Measurements from ENCODE around the gene FTO. TPM values are rescaled to one million over a fixed set of nuclear protein-coding genes. Genes with fewer than 3 reads are reported as not detected.

Gene FTO
- total and polyA plus RNA-seq, 5 donors from 2014 or later: 58.6 to 97.6 (median 93.4) TPM

- ATAC-seq (ENCODE audit: low read depth in 2 of 2): no peak
- no peak for DNase-seq
- Histone ChIP-seq H3K36me3 (ENCODE audit: control insufficient read depth, insufficient read depth, low read length) (no peaks in the 10 kb centered on the region), H3K4me1 (ENCODE audit: control insufficient read depth, insufficient read depth, low read length, poor library complexity, severe bottlenecking) (peaks cover 6% of the 10 kb centered on the region), H3K9me3 (ENCODE audit: control insufficient read depth in 2 of 2, low read length in 2 of 2) (no peaks in the 10 kb centered on the region), H3K4me3 (ENCODE audit: low read depth, low read length) (no peak overlapping the region), H3K27me3 (ENCODE audit: control insufficient read depth, insufficient read depth, low read length) (no peaks in the 10 kb centered on the region), H3K27ac (ENCODE audit: insufficient read depth, low read length, poor library complexity, severe bottlenecking) (no peak overlapping the region)
- Mint-ChIP-seq H3K4me1 (peaks cover 10 to 35% (median 26%) of the 10 kb centered on the region in 4 donors), H3K27me3 (no peaks in the 10 kb centered on the region), H3K4me3 (no peak overlapping the region), H3K27ac (no peak overlapping the region), H3K36me3 (peaks cover 4% of the 10 kb centered on the region), H3K9me3 (no peaks in the 10 kb centered on the region)
Observed at GRCh38 chr16:53915452-53916160, 211.7 kb downstream of the FTO start.

DNA sequence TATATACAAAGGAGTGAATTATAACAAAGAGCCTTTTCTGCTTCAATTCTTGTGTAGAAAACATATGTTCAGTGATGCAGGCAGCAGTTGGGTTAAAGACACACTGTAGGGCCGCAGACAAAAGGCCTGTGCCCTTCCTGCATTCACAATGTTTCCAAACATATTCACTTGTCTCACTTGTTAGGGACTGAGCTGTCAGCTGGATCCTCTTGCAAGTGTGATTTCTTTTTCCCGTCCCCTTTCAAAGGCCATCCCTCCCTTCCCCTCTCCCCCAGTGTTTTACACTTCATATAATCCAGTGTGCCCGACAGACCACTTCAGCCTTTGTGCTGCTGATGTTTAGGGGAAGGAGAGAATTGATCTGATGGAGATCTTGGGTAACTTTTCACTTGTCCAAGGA is 217.0 kb downstream of the FTO start:
- no peaks in the 10 kb centered on the region for H3K4me1 ChIP-seq (ENCODE audit: control insufficient read depth, insufficient read depth, low read length, poor library complexity, severe bottlenecking)
- peaks cover 0 to 18% (median 2%) of the 10 kb centered on the region in 4 donors for H3K4me1 Mint-ChIP-seq
- no peaks in the 10 kb centered on the region for H3K9me3 Mint-ChIP-seq
- H3K4me3 Mint-ChIP-seq: no peak overlapping the region
- H3K36me3 Mint-ChIP-seq: peaks cover 11% of the 10 kb centered on the region
- no peak overlapping the region for H3K4me3 ChIP-seq (ENCODE audit: low read depth, low read length)
- no peaks in the 10 kb centered on the region for H3K27me3 ChIP-seq (ENCODE audit: control insufficient read depth, insufficient read depth, low read length)
- DNase-seq (no peak), ATAC-seq (ENCODE audit: low read depth in 2 of 2) (no peak)
- H3K27ac Mint-ChIP-seq: peak overlapping the region in 1 of 3 donors; percentile 26
- H3K9me3 ChIP-seq (ENCODE audit: control insufficient read depth in 2 of 2, low read length in 2 of 2): no peaks in the 10 kb centered on the region
- no peaks in the 10 kb centered on the region for H3K27me3 Mint-ChIP-seq
- H3K27ac ChIP-seq (ENCODE audit: insufficient read depth, low read length, poor library complexity, severe bottlenecking): no peak overlapping the region
- no peaks in the 10 kb centered on the region for H3K36me3 ChIP-seq (ENCODE audit: control insufficient read depth, insufficient read depth, low read length)

GRCh38 chr16:53922067-53922806 is 218.3 kb downstream of the FTO start:
- no peaks in the 10 kb centered on the region for H3K36me3 ChIP-seq (ENCODE audit: control insufficient read depth, insufficient read depth, low read length)
- H3K27ac Mint-ChIP-seq: no peak overlapping the region
- no peaks in the 10 kb centered on the region for H3K27me3 ChIP-seq (ENCODE audit: control insufficient read depth, insufficient read depth, low read length)
- H3K4me1 ChIP-seq (ENCODE audit: control insufficient read depth, insufficient read depth, low read length, poor library complexity, severe bottlenecking): no peaks in the 10 kb centered on the region
- no peaks in the 10 kb centered on the region for H3K9me3 Mint-ChIP-seq
- no peaks in the 10 kb centered on the region for H3K9me3 ChIP-seq (ENCODE audit: control insufficient read depth in 2 of 2, low read length in 2 of 2)
- DNase-seq: no peak
- no peaks in the 10 kb centered on the region for H3K27me3 Mint-ChIP-seq
- no peak overlapping the region for H3K4me3 Mint-ChIP-seq
- peaks cover 0 to 14% (median 2%) of the 10 kb centered on the region in 4 donors for H3K4me1 Mint-ChIP-seq
- H3K27ac ChIP-seq (ENCODE audit: insufficient read depth, low read length, poor library complexity, severe bottlenecking): no peak overlapping the region
- H3K36me3 Mint-ChIP-seq: peaks cover 6% of the 10 kb centered on the region
- ATAC-seq (ENCODE audit: low read depth in 2 of 2): no peak
- no peak overlapping the region for H3K4me3 ChIP-seq (ENCODE audit: low read depth, low read length)

GRCh38 chr16:53922807-53923571 is 219.0 kb downstream of the FTO start:
- H3K4me1 Mint-ChIP-seq: peaks cover 0 to 13% (median 2%) of the 10 kb centered on the region in 4 donors
- H3K27me3 Mint-ChIP-seq: no peaks in the 10 kb centered on the region
- ATAC-seq (ENCODE audit: low read depth in 2 of 2): no peak
- H3K4me3 Mint-ChIP-seq: no peak overlapping the region
- no peak overlapping the region for H3K27ac ChIP-seq (ENCODE audit: insufficient read depth, low read length, poor library complexity, severe bottlenecking)
- no peak overlapping the region for H3K4me3 ChIP-seq (ENCODE audit: low read depth, low read length)
- H3K36me3 ChIP-seq (ENCODE audit: control insufficient read depth, insufficient read depth, low read length): no peaks in the 10 kb centered on the region
- H3K9me3 ChIP-seq (ENCODE audit: control insufficient read depth in 2 of 2, low read length in 2 of 2): no peaks in the 10 kb centered on the region
- no peaks in the 10 kb centered on the region for H3K4me1 ChIP-seq (ENCODE audit: control insufficient read depth, insufficient read depth, low read length, poor library complexity, severe bottlenecking)
- H3K27me3 ChIP-seq (ENCODE audit: control insufficient read depth, insufficient read depth, low read length): no peaks in the 10 kb centered on the region
- no peak overlapping the region for H3K27ac Mint-ChIP-seq
- no peaks in the 10 kb centered on the region for H3K9me3 Mint-ChIP-seq
- DNase-seq: no peak
- H3K36me3 Mint-ChIP-seq: peaks cover 6% of the 10 kb centered on the region

- Histone ChIP-seq H3K4me1 (ENCODE audit: control insufficient read depth, insufficient read depth, low read length, poor library complexity, severe bottlenecking) (no peaks in the 10 kb centered on the region), H3K4me3 (ENCODE audit: low read depth, low read length) (no peak overlapping the region), H3K36me3 (ENCODE audit: control insufficient read depth, insufficient read depth, low read length) (no peaks in the 10 kb centered on the region), H3K27ac (ENCODE audit: insufficient read depth, low read length, poor library complexity, severe bottlenecking) (no peak overlapping the region), H3K27me3 (ENCODE audit: control insufficient read depth, insufficient read depth, low read length) (no peaks in the 10 kb centered on the region), H3K9me3 (ENCODE audit: control insufficient read depth in 2 of 2, low read length in 2 of 2) (no peaks in the 10 kb centered on the region)
- no peak for DNase-seq
- no peaks in the 10 kb centered on the region for H3K27me3 Mint-ChIP-seq
- peaks cover 0 to 8% (median 2%) of the 10 kb centered on the region in 4 donors for H3K4me1 Mint-ChIP-seq
- no peak overlapping the region for H3K27ac Mint-ChIP-seq
- no peak overlapping the region for H3K4me3 Mint-ChIP-seq
- H3K36me3 Mint-ChIP-seq: peaks cover 7% of the 10 kb centered on the region
- no peaks in the 10 kb centered on the region for H3K9me3 Mint-ChIP-seq
- ATAC-seq (ENCODE audit: low read depth in 2 of 2): no peak
Observed at GRCh38 chr16:53924331-53925106, 220.6 kb downstream of the FTO start.

- no peaks in the 10 kb centered on the region for H3K9me3 ChIP-seq (ENCODE audit: control insufficient read depth in 2 of 2, low read length in 2 of 2)
- no peak overlapping the region for H3K27ac ChIP-seq (ENCODE audit: insufficient read depth, low read length, poor library complexity, severe bottlenecking)
- H3K4me3 ChIP-seq (ENCODE audit: low read depth, low read length): no peak overlapping the region
- DNase-seq (no peak), ATAC-seq (ENCODE audit: low read depth in 2 of 2) (no peak)
- Mint-ChIP-seq H3K4me1 (peaks cover 0 to 8% (median 2%) of the 10 kb centered on the region in 4 donors), H3K27me3 (no peaks in the 10 kb centered on the region), H3K36me3 (peaks cover 10% of the 10 kb centered on the region), H3K4me3 (no peak overlapping the region), H3K9me3 (no peaks in the 10 kb centered on the region), H3K27ac (no peak overlapping the region)
- no peaks in the 10 kb centered on the region for H3K4me1 ChIP-seq (ENCODE audit: control insufficient read depth, insufficient read depth, low read length, poor library complexity, severe bottlenecking)
- no peaks in the 10 kb centered on the region for H3K36me3 ChIP-seq (ENCODE audit: control insufficient read depth, insufficient read depth, low read length)
- H3K27me3 ChIP-seq (ENCODE audit: control insufficient read depth, insufficient read depth, low read length): no peaks in the 10 kb centered on the region
Observed at GRCh38 chr16:53925107-53925410, 221.1 kb downstream of the FTO start.

- no peak for ATAC-seq (ENCODE audit: low read depth in 2 of 2)
Observed at GRCh38 chr16:53925526-53925925, 221.6 kb downstream of the FTO start.

More at GRCh38 chr16:53925526-53925925, 221.6 kb downstream of the FTO start:
- no peak overlapping the region for H3K4me3 Mint-ChIP-seq
- no peak overlapping the region for H3K27ac Mint-ChIP-seq
- peaks cover 0 to 7% (median 2%) of the 10 kb centered on the region in 4 donors for H3K4me1 Mint-ChIP-seq
- H3K4me1 ChIP-seq (ENCODE audit: control insufficient read depth, insufficient read depth, low read length, poor library complexity, severe bottlenecking): no peaks in the 10 kb centered on the region
- H3K36me3 ChIP-seq (ENCODE audit: control insufficient read depth, insufficient read depth, low read length): no peaks in the 10 kb centered on the region
- DNase-seq: no peak
- peaks cover 10% of the 10 kb centered on the region for H3K36me3 Mint-ChIP-seq
- no peak overlapping the region for H3K27ac ChIP-seq (ENCODE audit: insufficient read depth, low read length, poor library complexity, severe bottlenecking)
- no peaks in the 10 kb centered on the region for H3K9me3 Mint-ChIP-seq
- no peaks in the 10 kb centered on the region for H3K27me3 ChIP-seq (ENCODE audit: control insufficient read depth, insufficient read depth, low read length)
- no peaks in the 10 kb centered on the region for H3K27me3 Mint-ChIP-seq
- no peak overlapping the region for H3K4me3 ChIP-seq (ENCODE audit: low read depth, low read length)
- H3K9me3 ChIP-seq (ENCODE audit: control insufficient read depth in 2 of 2, low read length in 2 of 2): no peaks in the 10 kb centered on the region

Data from CD4-positive, CD25-positive, alpha-beta regulatory T cell (primary cell).